Erythroblast (primary cell): Measurements from ENCODE around the gene GTF2I.

Experiments used
- GATA1 ChIP-seq: IDR thresholded peaks from 2 replicates; pipeline ENCODE4 v1.6.1; 2011; ENCODE audit warnings: low read depth, mild to moderate bottlenecking, control low read depth, low read length, moderate library complexity
- POLR2A ChIP-seq: IDR thresholded peaks from 2 replicates; pipeline ENCODE4 v1.6.1; 2011; ENCODE audit warnings: mild to moderate bottlenecking, low read length

DNA sequence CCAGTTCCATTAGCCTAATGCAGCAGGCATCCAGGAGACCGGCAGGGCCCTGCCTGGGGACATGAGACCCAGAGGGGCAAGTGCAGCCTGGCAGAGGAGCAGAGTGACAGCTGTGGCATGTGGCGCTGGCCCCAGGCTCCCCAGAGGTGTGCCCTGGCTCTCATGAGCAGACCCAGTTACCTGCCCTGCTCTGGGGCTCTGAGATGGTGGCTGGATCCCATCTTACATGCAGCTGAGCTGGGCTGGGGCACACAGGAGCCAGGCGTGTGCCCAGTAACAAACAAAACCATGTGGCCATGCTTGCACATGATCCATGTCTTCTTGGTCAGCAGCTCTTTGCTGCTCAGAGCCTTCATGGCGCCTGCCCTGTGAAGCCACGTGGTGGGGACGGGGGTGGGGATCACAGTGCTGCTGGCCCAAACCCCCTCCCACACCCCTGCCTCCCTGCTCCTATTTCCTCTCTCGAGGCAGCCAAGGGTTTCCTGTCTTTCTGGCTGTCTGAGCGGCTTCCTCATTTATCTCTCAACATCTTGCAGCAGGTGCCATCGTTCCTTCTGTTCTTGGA is 40.3 kb upstream of the GTF2I start:
- TF ChIP-seq POLR2A (no peak), GATA1 (no peak)
